Stimulated activated naive CD8-positive, alpha-beta T cell treated with anti-CD3 and anti-CD28 coated beads, Interleukin-15, amount 100 ng/mL, for 72 hours (primary cell): Measurements from ENCODE around the gene DLX2.
"Not testable (repeated sequence)": the region's sequence is repeated elsewhere in the genome, so short reads cannot be mapped to it uniquely, and the experiment has no call there.

Experiments used
- ATAC-seq: fragments of 150-1000 bp; cut with Tn5 transposase; 2 replicates; pipeline ENCODE4 v1.10.0; 2021; ENCODE audit warnings: mild to moderate bottlenecking, moderate library complexity
- DNase-seq, 2 donors: peaks; one replicate each; pipeline ENCODE4 v3.0.0; 2021 to 2022
- H3K27ac Mint-ChIP-seq, 2 donors: one replicate each; pipeline ENCODE4 v1.8.0; 2022; ENCODE audit warnings: mild to moderate bottlenecking in 2 of 2, mixed read lengths in 2 of 2, moderate library complexity in 2 of 2
- H3K27me3 Mint-ChIP-seq: one replicate; pipeline ENCODE4 v1.8.0; 2022; ENCODE audit warnings: mixed read lengths
- H3K4me1 Mint-ChIP-seq: one replicate; pipeline ENCODE4 v1.8.0; 2022; ENCODE audit warnings: mild to moderate bottlenecking, mixed read lengths
- H3K4me3 Mint-ChIP-seq, 2 donors: one replicate each; pipeline ENCODE4 v1.8.0; 2022; ENCODE audit warnings: mild to moderate bottlenecking in 2 of 2, mixed read lengths in 2 of 2, moderate library complexity in 1 of 2
- H3K9me3 Mint-ChIP-seq, 2 donors: one replicate each; pipeline ENCODE4 v1.8.0; 2022; ENCODE audit warnings: mixed read lengths in 2 of 2

Gene DLX2

GRCh38 chr2:172082944-172083627 is 19.6 kb downstream of the DLX2 start:
- peaks cover 100% of the 10 kb centered on the region for H3K27me3 Mint-ChIP-seq
- H3K9me3 Mint-ChIP-seq: no peaks in the 10 kb centered on the region
- DNase-seq (no peak), ATAC-seq (no peak)
- H3K27ac Mint-ChIP-seq: no peak overlapping the region
- H3K4me1 Mint-ChIP-seq: peaks cover 73% of the 10 kb centered on the region
- H3K4me3 Mint-ChIP-seq: peak overlapping the region; percentile 81 to 89

- DNase-seq (no peak), ATAC-seq (no peak)
- H3K27me3 Mint-ChIP-seq: peaks cover 100% of the 10 kb centered on the region
- peak overlapping the region in 1 of 2 donors; percentile 68 for H3K4me3 Mint-ChIP-seq
- no peak overlapping the region for H3K27ac Mint-ChIP-seq
- H3K4me1 Mint-ChIP-seq: peaks cover 65% of the 10 kb centered on the region
- H3K9me3 Mint-ChIP-seq: no peaks in the 10 kb centered on the region
Observed at GRCh38 chr2:172082105-172082943, 20.4 kb downstream of the DLX2 start.

- Mint-ChIP-seq H3K4me1 (peaks cover 56% of the 10 kb centered on the region), H3K9me3 (no peaks in the 10 kb centered on the region), H3K4me3 (no peak overlapping the region), H3K27me3 (peaks cover 100% of the 10 kb centered on the region), H3K27ac (no peak overlapping the region)
- ATAC-seq (no peak), DNase-seq (no peak)
Observed at GRCh38 chr2:172081221-172082022, 21.3 kb downstream of the DLX2 start.

- no peaks in the 10 kb centered on the region for H3K9me3 Mint-ChIP-seq
- ATAC-seq (no peak), DNase-seq (no peak)
- no peak overlapping the region for H3K27ac Mint-ChIP-seq
- peaks cover 50% of the 10 kb centered on the region for H3K4me1 Mint-ChIP-seq
- H3K27me3 Mint-ChIP-seq: peaks cover 100% of the 10 kb centered on the region
- H3K4me3 Mint-ChIP-seq: no peak overlapping the region
Observed at GRCh38 chr2:172080641-172081220, 22.0 kb downstream of the DLX2 start.

- H3K9me3 Mint-ChIP-seq: no peaks in the 10 kb centered on the region
- peaks cover 100% of the 10 kb centered on the region for H3K27me3 Mint-ChIP-seq
- peaks cover 43% of the 10 kb centered on the region for H3K4me1 Mint-ChIP-seq
- no peak for ATAC-seq
- peak overlapping the region in 1 of 2 donors; percentile 24 for H3K4me3 Mint-ChIP-seq
- no peak for DNase-seq
- no peak overlapping the region for H3K27ac Mint-ChIP-seq
Observed at GRCh38 chr2:172079838-172080640, 22.7 kb downstream of the DLX2 start.

- ATAC-seq (no peak), DNase-seq (no peak)
- Mint-ChIP-seq H3K27ac (no peak overlapping the region), H3K4me3 (no peak overlapping the region), H3K27me3 (peaks cover 95% of the 10 kb centered on the region), H3K4me1 (peaks cover 36% of the 10 kb centered on the region), H3K9me3 (no peaks in the 10 kb centered on the region)
Observed at GRCh38 chr2:172079416-172079815, 23.3 kb downstream of the DLX2 start.

- ATAC-seq: no peak
- Mint-ChIP-seq H3K27ac (no peak overlapping the region), H3K4me3 (no peak overlapping the region), H3K27me3 (peaks cover 52% of the 10 kb centered on the region), H3K4me1 (no peaks in the 10 kb centered on the region), H3K9me3 (no peaks in the 10 kb centered on the region)
- DNase-seq: no peak
Observed at GRCh38 chr2:172074254-172074653, 28.4 kb downstream of the DLX2 start.

GRCh38 chr2:172073518-172073917 is 29.2 kb downstream of the DLX2 start:
- Mint-ChIP-seq H3K4me1 (no peaks in the 10 kb centered on the region), H3K9me3 (no peaks in the 10 kb centered on the region), H3K4me3 (no peak overlapping the region), H3K27ac (no peak overlapping the region), H3K27me3 (peaks cover 45% of the 10 kb centered on the region)
- ATAC-seq (no peak), DNase-seq (no peak)

GRCh38 chr2:172072706-172073105 is 30.0 kb downstream of the DLX2 start:
- peaks cover 37% of the 10 kb centered on the region for H3K27me3 Mint-ChIP-seq
- DNase-seq: no peak
- H3K27ac Mint-ChIP-seq: no peak overlapping the region
- ATAC-seq: no peak
- H3K9me3 Mint-ChIP-seq: no peaks in the 10 kb centered on the region
- no peaks in the 10 kb centered on the region for H3K4me1 Mint-ChIP-seq
- H3K4me3 Mint-ChIP-seq: no peak overlapping the region

- no peak for ATAC-seq
- Mint-ChIP-seq H3K4me3 (no peak overlapping the region), H3K4me1 (no peaks in the 10 kb centered on the region), H3K27ac (no peak overlapping the region), H3K9me3 (no peaks in the 10 kb centered on the region), H3K27me3 (peaks cover 33% of the 10 kb centered on the region)
- DNase-seq: no peak
Observed at GRCh38 chr2:172072303-172072702, 30.4 kb downstream of the DLX2 start.

GRCh38 chr2:172070936-172071335 is 31.8 kb downstream of the DLX2 start:
- Mint-ChIP-seq H3K4me1 (no peaks in the 10 kb centered on the region), H3K27ac (no peak overlapping the region), H3K27me3 (peaks cover 19% of the 10 kb centered on the region), H3K4me3 (no peak overlapping the region), H3K9me3 (no peaks in the 10 kb centered on the region)
- ATAC-seq (no peak), DNase-seq (no peak)

GRCh38 chr2:172067905-172068304 is 34.8 kb downstream of the DLX2 start:
- not testable (repeated sequence) for H3K9me3 Mint-ChIP-seq, H3K4me3 Mint-ChIP-seq, ATAC-seq, DNase-seq, H3K4me1 Mint-ChIP-seq, H3K27ac Mint-ChIP-seq, H3K27me3 Mint-ChIP-seq

- Mint-ChIP-seq H3K4me3 (no peak overlapping the region), H3K4me1 (no peaks in the 10 kb centered on the region), H3K27ac (no peak overlapping the region), H3K27me3 (peaks cover 9% of the 10 kb centered on the region), H3K9me3 (no peaks in the 10 kb centered on the region)
- ATAC-seq (no peak), DNase-seq (no peak)
Observed at GRCh38 chr2:172066394-172066886, 36.3 kb downstream of the DLX2 start.

GRCh38 chr2:172065111-172065510 is 37.6 kb downstream of the DLX2 start:
- H3K4me1 Mint-ChIP-seq: no peaks in the 10 kb centered on the region
- ATAC-seq (no peak), DNase-seq (no peak)
- no peaks in the 10 kb centered on the region for H3K9me3 Mint-ChIP-seq
- no peak overlapping the region for H3K27ac Mint-ChIP-seq
- H3K4me3 Mint-ChIP-seq: no peak overlapping the region
- no peaks in the 10 kb centered on the region for H3K27me3 Mint-ChIP-seq

- Mint-ChIP-seq H3K4me3 (no peak overlapping the region), H3K4me1 (no peaks in the 10 kb centered on the region), H3K9me3 (no peaks in the 10 kb centered on the region), H3K27me3 (no peaks in the 10 kb centered on the region), H3K27ac (no peak overlapping the region)
- no peak for ATAC-seq
- DNase-seq: no peak
Observed at GRCh38 chr2:172063446-172063845, 39.3 kb downstream of the DLX2 start.
